Hepatic stellate cell (primary cell): ENCODE data around the gene OR7A5.
A peak's percentile ranks its signal among the peaks of the same experiment; 100 is the strongest.
"Not testable (repeated sequence)": the region's sequence is repeated elsewhere in the genome, so short reads cannot be mapped to it uniquely, and the experiment has no call there.

Experiments
- DNase-seq: peaks from one replicate; pipeline ENCODE4 v3.0.0; 2011; ENCODE audit warnings: low spot score

OR7A5 gene

DNA sequence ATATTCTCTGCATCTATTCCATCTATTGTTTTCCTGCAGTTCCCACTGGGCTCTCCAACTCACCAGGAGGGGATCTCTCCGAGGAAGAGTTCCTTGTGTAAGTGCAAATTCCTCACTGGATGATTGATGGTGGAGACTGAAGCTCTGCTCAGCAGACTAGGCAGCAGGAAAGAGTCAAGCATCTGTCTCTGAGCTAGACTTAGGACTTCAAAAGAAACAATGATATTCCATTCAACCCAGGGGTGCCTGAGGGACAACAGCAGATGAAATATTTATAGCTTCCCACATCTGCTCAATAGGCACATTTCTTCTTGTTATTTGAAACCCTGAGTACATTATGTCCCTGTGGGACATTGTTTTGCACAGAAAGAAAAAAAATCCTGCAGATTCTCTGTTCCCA, at the start of gene OR7A5, which contains the start of gene OR7C1:
Gene OR7A5, minus strand, starts transcription at position 175 of the 400 bp plus-strand sequence. CDS start 6,944 bp downstream, outside the sequence.
Gene OR7C1, minus strand, starts transcription at position 175 of the 400 bp plus-strand sequence. CDS start 35,049 bp downstream, outside the sequence.
- DNase-seq, result no peak

DNA sequence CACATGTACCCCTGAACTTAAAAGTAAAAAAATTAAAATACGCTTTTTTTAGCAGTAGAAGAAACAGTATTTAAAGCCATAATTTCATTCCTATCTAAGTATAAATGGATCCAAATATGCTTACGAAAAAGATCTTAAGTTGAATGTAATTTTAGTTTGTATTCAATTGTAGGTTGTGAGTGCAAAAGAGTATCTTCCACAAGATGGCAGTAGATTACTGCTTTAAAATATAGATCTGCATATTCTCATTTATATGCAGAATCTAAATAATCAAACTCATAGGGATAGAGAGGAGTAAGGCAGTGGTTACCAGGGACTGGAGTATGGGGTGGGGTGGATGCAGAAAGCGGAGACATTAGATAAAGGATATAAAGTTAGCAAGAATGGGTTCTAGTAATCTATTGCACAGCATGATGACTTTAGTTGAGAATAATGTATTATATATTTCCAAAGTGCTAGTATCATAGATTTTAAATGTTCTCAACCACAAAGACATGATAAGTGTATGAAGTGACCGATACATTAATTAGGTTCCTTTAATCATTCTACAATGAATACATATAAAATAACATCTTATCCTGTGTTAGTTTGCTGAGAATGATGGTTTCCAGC, 36.7 kb upstream of the OR7A5 start:
- peak; percentile 8 for DNase-seq

DNA sequence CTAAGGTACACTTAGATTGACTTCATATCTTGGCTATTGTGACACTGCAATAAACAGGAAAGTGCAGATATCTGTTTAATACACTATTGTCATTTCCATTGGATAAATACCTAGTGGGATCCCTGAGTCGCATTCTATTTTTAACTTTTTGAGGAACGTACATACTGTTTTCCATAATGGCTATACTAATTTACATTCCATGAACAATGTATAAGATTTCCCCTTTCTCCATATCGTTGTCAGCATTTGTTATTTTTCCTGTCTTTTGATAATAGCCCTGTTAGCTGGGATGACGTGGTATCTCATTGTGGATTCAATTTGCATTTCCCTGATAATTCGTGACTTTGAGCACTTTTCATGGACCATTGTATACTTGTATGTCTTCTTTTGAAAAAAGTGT, 33.5 kb upstream of the OR7A5 start:
- DNase-seq, result no peak

DNA sequence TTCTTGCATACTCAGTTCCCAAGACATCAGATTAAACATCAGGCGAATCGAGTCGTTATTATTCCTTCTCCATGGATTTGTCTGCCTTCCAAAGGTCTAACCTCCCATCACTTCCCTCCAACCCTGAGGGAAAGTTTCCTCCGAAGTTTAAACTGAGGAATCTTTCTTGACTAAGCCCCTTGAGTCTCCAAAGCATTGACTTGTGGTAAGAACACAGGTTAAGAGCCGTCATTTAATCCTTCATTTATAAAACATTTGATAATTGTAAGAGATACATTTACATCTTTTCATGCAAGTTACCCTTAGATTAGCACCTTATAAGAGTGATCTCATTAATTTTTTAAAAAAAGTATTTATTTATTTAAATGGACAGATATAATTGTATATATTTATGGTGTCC, 13.8 kb upstream of the OR7A5 start, which contains the start of gene OR7A10:
Gene OR7A10, minus strand, starts transcription at position 101 of the 400 bp plus-strand sequence. CDS start 7,045 bp downstream, outside the sequence.
- no peak for DNase-seq

DNA sequence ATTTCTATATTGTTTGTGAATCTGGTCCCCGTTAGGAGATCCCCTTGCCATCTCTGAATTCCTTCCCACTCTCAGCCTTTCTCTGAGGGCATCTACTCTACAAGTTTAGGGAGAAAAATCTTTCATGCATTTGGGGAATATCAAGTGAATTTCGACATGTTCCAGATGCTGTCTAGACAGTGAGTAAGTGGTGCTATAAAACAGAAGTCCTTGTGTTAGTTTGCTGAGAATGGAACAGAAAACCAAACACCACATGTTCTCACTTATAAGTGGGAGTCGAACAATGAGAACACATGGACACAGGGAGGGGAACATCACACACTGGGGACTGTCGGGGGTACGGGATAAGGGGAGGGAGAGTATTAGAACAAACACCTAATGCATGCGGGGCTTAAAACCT, 8.6 kb upstream of the OR7A5 start:
- no peak for DNase-seq

DNA sequence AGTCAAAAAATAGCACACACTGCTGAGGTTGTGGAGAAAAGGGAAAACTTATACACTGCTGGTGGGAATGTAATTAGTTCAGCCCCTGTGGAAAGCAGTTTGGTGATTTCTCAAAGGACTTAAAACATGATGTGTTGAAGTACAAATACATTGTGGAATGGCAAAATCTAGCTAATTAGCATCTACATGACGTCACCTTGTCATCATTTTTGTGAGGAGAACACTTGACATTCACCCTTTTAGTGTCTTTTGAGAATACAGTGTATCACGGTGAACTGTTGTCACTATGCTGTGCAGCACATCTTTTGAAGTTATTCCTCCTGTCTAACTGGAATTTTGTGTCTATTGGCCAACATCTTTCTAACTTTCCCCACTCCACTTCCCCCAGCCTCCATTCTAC, 8.2 kb upstream of the OR7A5 start:
- no peak for DNase-seq

DNA sequence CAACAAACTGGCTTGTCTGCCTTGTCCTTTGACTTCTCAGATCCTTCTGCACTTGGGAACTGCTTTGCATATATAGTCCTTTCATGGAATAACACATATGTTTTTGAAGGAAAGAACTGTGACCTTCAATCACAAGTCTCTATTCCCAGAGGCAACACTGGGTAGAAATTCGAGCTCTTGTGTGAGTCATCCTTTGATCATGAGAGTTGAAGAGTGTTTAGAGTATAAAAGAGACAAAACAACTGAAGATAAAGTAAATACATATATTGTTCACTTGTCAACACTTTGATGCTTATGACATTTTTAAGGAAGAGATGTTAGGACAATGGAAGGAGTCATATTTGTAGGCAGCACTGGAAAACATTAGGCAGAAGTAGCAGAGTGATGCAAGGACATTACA, 5.2 kb upstream of the OR7A5 start:
- DNase-seq, result no peak

DNA sequence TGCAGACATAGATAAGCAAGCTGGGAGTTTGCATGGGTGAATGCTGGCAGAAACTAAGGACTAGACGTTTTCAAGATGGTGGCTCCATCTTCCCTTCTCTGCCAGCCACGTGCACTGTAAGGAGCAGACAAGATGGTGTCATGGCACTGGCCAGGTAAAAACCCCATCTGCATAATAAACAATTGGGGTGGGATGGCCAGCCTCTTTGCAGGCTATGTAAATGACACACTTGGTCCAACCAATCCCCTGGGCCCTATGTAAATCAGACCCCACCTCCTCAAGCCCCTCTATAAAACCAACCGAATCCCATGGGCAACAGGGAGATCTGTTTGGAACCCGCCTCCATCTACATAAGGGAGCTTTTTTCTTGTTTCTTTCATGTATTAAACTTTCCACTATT, 2.4 kb upstream of the OR7A5 start:
- no peak for DNase-seq

DNA sequence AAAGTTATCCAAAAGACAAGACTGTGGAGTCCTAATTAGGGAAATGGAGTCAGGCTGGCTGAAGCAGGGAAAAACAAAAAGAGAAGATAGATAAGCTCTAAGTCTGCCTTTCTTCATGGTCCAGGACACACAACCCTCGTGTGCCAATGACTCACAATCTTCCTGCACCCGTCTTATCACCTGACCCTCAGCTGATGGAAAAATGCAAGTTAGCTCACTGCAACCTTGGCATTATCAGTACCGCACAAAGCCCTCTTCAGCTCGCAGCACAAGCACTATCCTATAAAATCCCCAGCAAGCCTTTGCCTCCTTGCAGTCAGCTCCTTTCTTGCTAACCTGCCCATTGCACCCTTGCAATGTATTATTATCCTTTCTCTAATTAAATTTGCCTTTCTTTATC, 4.3 kb downstream of the OR7A5 start:
- no peak for DNase-seq

DNA sequence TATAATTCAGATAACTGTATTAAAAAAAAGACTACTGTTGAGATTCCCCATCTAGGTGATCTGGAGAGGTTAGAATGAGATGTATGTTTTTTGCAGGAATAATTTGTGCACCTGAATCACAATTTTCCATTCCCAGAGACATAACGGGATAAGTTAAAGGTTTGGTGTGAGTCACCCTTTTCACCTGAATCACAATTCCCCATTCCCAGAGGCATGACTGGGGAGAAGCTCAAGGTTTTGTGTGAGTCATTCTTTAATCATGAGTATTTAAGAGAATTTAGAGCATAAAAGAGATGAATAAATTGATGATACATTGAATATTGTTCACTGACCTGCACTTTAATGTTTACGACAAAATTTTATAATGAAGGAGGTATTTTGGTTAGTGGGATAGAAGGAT, 9.0 kb downstream of the OR7A5 start:
- no peak for DNase-seq

DNA sequence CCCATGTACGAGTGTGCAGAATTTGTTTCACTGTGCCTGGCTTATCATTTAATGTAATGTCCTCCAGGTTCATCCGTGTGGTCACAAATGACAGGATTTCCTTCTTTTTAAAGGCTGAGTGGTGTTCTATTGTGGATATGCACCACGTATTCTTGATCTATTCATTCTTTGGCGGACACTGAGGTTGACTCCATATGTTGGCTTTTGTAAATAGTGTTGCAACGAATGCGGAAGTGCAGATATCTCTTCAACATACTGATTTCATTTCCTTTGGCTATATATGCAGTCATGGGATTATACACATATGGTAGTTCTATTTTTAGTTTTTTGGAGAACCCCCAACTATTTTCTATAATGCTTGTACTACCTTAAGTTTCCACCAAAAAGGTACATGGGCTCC, 13.0 kb downstream of the OR7A5 start:
- DNase-seq, result no peak

DNA sequence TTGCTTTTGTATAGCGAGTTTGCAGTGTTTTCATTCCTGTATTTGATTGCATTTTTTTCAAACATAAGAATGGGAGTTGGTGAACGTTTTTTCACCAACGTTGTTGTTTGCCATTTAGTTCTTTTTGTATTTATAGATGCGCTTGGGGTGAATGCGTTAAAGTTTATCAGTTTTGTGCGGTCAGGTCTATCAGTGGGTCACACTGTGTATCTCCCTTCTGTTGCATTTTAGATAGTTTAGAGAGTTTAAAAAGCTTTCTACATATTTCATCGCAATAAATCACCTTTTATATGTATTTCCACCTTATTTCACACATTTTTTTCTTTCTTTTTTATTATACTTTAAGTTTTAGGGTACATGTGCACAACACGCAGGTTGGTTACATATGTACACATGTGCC, 16.4 kb downstream of the OR7A5 start:
- DNase-seq, result no peak

DNA sequence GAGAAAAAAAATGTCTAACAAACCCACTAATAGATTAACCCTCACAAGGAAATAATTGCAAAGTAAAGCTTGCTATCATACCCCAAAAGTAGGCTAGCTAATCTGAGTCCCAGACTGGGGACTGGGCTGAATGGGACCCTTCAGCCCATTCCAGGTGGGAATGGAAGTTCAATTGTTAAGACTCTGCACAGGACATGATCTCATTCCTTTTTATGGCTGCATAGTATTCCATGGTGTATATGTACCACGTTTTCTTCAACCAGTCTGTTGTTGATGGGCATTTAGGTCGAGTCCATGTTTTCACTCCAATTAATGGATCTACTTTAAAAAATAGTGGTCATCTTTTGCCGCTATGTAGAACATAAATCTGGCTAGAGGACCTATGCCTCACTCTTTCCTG, 17.9 kb downstream of the OR7A5 start:
- DNase-seq, result no peak

DNA sequence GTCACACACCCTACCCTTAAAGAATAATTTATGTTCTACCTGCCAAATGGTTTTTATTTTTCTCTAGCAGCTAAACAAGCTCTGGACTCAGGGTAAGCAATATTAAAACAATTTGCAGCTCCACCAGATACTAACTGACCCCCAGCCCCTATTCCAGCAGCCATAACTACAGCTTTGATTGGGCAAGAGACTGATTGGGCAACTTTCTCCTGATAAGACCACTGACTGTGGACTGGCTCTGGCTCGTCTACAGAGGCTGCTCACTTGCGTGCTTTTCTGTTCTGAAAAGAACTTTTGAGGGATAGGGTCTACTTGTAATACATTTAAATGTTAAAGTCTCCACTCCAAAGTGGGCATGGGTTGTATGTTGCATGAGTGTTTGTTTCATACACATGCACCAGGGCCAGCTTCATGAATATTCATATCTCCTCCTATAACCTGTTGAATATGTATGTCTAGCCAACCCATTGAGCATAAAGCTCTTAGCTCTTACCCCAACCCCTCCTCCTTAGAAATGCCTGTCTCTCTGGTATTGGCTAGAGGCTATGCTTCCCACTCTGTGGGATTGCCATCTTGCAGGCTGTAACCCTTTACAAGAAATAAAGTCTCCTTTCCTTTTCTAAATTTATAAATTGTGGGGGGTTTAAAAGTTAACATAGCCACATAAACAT, 19.9 kb downstream of the OR7A5 start:
- DNase-seq, result no peak

DNA sequence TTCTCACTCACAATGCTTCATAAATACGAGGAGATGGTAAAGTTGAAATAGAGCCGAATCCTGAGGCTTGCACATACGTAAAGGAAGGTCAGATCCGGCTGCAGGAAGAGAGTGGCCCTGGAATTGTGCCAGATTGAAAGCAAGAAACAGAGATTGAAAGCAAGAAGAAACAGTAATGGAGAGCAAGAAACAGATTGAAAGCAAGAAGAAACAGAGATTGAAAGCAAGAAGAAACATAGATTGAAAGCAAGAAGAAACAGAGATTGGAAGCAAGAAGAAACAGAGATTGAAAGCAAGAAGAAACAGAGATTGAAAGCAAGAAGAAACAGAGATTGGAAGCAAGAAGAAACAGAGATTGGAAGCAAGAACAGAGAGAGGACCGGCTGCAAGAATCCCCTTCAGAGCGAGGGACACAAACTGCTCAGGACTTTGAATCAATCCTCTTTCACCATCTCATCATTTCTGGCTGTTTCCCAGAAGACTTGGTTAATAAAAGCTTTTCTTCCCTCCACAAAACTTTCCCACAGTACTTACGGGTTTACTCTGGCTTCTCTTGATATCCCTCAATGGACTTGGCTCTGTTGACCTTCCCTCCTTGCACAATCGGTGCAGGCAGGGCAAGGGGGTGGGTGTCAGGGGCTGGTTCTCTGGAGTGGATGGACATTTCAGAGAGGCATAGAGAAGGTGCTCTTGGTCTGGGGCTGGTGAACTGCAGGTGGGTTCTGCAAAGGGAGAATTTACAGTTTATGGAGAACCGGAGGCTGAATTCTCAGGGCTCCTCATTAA, 25.5 kb downstream of the OR7A5 start:
- no peak for DNase-seq

DNA sequence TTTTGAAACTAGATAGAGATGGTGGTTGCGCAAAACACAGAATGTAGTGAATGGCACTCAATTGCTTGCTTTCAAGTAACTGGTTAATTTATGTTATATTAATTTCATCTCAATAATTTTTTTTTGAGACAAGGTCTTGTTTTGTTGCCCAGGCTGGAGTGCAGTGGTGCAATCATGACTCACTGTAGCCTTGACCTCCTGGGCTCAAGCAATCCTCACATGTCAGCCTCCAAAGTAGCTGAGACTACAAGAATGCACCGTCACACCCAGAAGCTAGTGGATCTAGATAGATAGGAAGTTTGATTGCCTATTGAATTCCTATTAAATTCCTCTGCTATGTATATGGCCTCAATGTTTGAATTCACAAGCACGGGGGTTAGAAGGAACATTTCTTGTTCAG, 30.2 kb downstream of the OR7A5 start:
- DNase-seq, result no peak

DNA sequence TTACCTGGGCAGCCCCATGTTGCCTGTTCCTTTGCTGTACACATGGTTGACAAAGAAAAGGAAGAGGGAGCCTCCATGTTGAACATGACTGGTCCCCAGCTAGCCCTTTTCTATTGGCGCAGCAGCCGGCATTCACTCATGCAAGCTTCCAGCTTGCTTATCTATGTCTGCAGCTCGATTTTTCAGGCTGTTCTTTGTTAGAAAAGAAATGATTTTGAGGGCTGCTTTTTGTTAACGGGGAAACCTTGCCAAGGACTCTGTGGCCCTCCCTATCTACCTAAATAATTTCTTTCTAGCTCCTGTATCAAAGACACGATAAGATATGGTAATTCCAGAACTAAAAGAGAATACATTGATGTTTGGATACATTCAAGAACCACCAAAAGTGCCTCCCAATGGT, 36.2 kb downstream of the OR7A5 start:
- DNase-seq, result no peak

DNA sequence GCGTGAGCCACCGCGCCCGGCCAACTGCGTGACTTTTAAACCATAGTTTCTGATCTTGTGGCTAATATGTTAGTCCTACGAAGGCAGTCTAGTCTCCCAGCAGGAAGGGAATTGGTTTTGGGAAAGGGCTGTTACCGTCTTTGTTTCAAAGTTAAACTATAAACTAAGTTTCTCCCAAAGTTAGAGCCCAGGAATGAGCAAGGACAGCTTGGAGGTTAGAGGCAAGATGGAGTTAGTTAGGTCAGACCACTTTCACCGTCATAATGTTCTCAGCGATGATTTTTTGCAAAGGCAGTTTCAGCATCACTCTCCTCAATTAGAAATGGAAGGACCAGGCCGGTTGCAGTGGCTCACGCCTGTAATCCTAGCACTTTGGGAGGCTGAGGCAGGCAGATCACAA, 39.0 kb downstream of the OR7A5 start:
- DNase-seq, result no peak

DNA sequence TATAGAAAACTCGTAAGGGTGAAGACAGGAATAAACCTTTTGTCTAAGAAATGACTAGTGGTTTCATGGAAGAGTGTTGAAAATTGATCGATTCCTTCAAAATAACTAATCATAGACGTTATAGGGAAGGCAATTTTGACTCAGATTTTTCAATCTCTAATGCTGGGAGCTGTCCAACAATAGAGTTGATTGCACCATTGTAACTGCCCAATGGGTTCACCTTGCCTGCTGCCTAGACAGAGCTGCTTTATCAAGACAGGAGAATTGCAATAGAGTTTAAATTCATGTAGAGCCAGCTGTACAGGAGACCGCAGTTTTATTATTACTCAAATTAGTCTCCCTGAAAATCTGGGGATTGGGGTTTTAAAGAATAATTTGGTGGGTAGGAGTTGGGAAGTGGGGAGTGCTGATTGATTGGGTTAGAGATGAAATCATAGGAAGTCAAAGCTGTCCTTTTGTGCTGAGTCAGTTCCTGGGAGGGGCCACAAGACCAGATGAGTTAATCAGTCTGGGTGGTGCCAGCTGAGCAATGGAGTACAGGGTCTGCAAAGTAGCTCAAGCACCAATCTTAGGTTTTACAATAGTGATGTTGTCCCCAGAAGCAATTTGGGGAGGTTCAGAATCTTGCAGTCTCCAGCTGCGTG, 39.8 kb downstream of the OR7A5 start:
- DNase-seq, result no peak

DNA sequence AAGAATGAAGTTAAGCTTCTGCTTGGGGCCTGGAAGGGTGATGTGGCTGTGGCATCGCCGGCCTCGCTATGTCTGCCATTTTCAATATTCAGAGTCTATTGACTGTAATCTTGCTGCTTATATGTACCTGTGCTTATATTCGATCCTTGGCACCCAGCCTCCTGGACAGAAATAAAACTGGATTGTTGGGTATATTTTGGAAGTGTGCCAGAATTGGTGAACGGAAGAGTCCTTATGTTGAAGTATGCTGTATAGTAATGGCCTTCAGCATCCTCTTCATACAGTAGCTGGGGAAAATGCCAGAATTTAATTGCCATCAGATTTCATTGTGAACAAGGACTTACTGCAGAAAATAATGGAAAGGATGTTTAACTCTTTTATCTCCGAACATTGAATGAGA, 42.7 kb downstream of the OR7A5 start:
- not testable (repeated sequence) for DNase-seq

DNA sequence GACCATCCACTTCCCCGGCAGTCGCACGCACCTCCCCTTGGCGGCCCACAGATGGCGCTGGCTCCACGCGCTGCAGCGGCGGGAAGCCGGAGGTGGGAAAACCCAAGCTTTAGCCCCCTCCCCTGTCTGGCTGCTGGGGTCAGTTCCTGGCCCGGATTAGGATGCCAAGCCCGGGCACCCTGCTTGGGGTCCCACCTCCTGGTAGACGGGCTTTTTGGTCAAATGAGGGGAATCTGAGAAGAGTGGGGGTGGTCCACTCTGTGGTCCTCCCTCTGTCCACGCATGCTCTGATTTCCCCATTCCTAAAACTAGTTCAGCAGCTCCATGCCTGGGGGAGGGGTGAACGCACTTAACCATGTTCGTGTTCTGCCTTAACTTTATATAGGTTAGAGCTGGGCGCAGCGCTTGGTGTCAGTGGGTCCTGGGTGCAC, 48.5 kb downstream of the OR7A5 start:
- no peak for DNase-seq

DNA sequence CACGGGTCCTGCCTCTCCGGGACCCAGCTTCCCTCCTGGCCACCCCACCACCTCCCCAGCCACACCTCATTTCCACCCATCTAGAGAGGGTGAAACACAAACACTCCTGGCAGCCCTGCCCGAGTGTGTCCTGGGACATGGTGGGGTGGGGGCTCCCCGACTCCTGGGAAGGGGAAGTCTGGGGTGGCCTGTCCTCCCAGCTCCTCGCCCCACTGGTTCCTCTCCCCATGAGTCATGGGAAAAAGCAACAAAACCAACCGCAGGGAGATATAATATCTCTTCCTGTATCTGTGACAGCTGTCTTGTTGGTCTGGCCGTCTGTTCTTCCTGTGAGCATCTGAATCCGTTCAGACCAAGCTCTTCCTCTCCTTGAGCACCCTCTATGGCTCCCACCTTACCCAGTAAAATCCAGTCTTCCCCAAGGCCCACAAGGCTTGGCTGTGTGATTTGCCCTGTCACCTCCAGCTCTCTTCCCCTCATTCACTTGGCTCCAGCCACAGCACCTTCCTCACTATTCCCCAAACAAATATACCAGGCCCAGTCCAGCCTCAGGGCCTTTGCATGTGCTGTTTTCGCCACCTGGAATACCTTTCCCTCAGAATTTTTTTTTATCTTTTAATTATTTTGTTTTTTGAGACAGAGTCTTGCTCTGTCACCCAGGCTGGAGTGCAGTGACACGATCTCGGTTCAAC, 49.7 kb downstream of the OR7A5 start:
- DNase-seq, result not testable (repeated sequence)
